ENCODE data around the gene GPC5.

GRCh38 chr13:91450913-91451312 lies 52.5 kb downstream of the GPC5 start:
- TF ChIP-seq POLR2AphosphoS5 (IDR thresholded peaks at IDR 0.05) (no peak), CTCF (IDR thresholded peaks at IDR 0.05) (no peak), POLR2A (IDR thresholded peaks at IDR 0.05) (no peak)
